PC-3 (cell line): ENCODE data around the gene CDC27.

Source experiments
- CTCF ChIP-seq: fragments of 300-600 bp; sonication (generic); conservative IDR thresholded peaks from 2 replicates; pipeline ENCODE4 v1.5.1; 2017; ENCODE audit warnings: antibody characterized with exemption, low read depth, mild to moderate bottlenecking, low read length
- EZH2 ChIP-seq: fragments of 300-600 bp; sonication (generic); IDR thresholded peaks from one replicate; pipeline ENCODE4 v1.6.1; 2017; ENCODE audit warnings: antibody characterized with exemption, mild to moderate bottlenecking, low read length; ENCODE audit not compliant: unreplicated experiment
- EZH2phosphoT487 ChIP-seq: fragments of 300-600 bp; sonication (generic); IDR thresholded peaks from 2 replicates; pipeline ENCODE4 v1.6.1; 2018; ENCODE audit warnings: mild to moderate bottlenecking, antibody characterized with exemption, low read length, borderline replicate concordance

DNA sequence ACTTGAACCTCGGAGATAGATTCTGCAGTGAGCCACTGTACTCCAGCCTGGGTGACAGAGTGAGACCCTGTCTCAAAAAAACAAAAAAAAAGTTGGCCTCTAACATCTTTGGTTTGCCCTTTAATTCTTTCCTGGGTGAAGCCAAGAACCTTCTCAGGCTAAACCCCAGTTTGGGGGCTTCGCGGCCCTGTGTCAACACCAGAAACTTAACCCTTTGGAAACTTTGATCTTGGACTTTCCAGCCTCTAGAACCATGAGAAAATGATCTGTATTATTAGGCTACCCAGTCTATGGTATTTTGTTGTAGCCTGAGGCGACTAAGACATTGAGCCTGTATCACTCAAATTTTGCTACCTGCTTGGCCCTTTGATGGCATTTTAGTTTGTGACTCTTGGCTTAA lies 86.2 kb downstream of the CDC27 start:
- TF ChIP-seq CTCF, result no peak
- TF ChIP-seq EZH2, result no peak
- TF ChIP-seq EZH2phosphoT487, result no peak
